Osteoblast (primary cell): ENCODE measurements around the gene KANSL1. TPM values are rescaled to one million over a fixed set of nuclear protein-coding genes. Genes with fewer than 3 reads are reported as not detected.
"Not testable (repeated sequence)": the region's sequence is repeated elsewhere in the genome, so short reads cannot be mapped to it uniquely, and the experiment has no call there.

Experiments used
- DNase-seq: peaks from one replicate; pipeline ENCODE4 v3.0.0; 2011; ENCODE audit warnings: low spot score, mixed read lengths; ENCODE audit not compliant: insufficient read length; ENCODE audit errors: missing footprints
- H2AFZ ChIP-seq: 2 replicates; pipeline ENCODE4 v1.6.0; 2011; ENCODE audit warnings: mild to moderate bottlenecking, low read length
- H3K27ac ChIP-seq: 2 replicates; pipeline ENCODE4 v1.5.1; 2011; ENCODE audit warnings: mild to moderate bottlenecking, low read depth, low read length, moderate library complexity
- H3K27me3 ChIP-seq: 2 replicates; pipeline ENCODE4 v1.6.0; 2012; ENCODE audit warnings: mild to moderate bottlenecking, control low read depth, inconsistent platforms, low read length, moderate library complexity; ENCODE audit not compliant: insufficient read depth
- H3K36me3 ChIP-seq: 2 replicates; pipeline ENCODE4 v1.5.1; 2011; ENCODE audit warnings: mild to moderate bottlenecking, low read length, control low read depth, moderate library complexity; ENCODE audit not compliant: insufficient read depth
- H3K4me1 ChIP-seq: 2 replicates; pipeline ENCODE4 v1.5.1; 2011; ENCODE audit warnings: mild to moderate bottlenecking, low read length, control low read depth, moderate library complexity; ENCODE audit not compliant: insufficient read depth
- H3K4me2 ChIP-seq: 2 replicates; pipeline ENCODE4 v1.6.0; 2011; ENCODE audit warnings: mild to moderate bottlenecking, low read length; ENCODE audit not compliant: insufficient read depth
- H3K4me3 ChIP-seq: fragments of 200-600 bp; sonication (generic); 3 replicates; pipeline ENCODE4 v1.5.1; 2012; ENCODE audit warnings: mild to moderate bottlenecking, low read length, inconsistent platforms; ENCODE audit not compliant: insufficient read depth
- H3K79me2 ChIP-seq: 2 replicates; pipeline ENCODE4 v1.6.0; 2012; ENCODE audit warnings: mild to moderate bottlenecking, low read length, control low read depth, inconsistent platforms; ENCODE audit not compliant: insufficient read depth
- H3K9me3 ChIP-seq: 2 replicates; pipeline ENCODE4 v1.5.1; 2011; ENCODE audit warnings: low read depth, low read length, control low read depth
- H4K20me1 ChIP-seq: 2 replicates; pipeline ENCODE4 v1.6.0; 2012; ENCODE audit warnings: mild to moderate bottlenecking, low read length, control low read depth; ENCODE audit not compliant: insufficient read depth
- CTCF ChIP-seq: IDR thresholded peaks from 2 replicates; pipeline ENCODE4 v1.5.1; 2011; ENCODE audit warnings: mild to moderate bottlenecking, low read depth, low read length, moderate library complexity; ENCODE audit errors: extremely low read depth
- total RNA-seq: library from RNA; depleted of rRNA; stranded (reverse); fragments of >200 nt; gene quantifications from 2 replicates; pipeline ENCODE4 v1.2.3, GENCODE V29; 2012

Gene KANSL1
- total RNA-seq, 1 donor: 151 TPM

- Histone ChIP-seq H3K27ac (no peak overlapping the region), H3K36me3 (no peaks in the 10 kb centered on the region), H2AFZ (no peak overlapping the region), H3K79me2 (peaks cover 99% of the 10 kb centered on the region), H3K9me3 (no peaks in the 10 kb centered on the region), H3K27me3 (no peaks in the 10 kb centered on the region), H3K4me3 (no peak overlapping the region), H3K4me2 (no peak overlapping the region), H4K20me1 (peaks cover 83% of the 10 kb centered on the region), H3K4me1 (peaks cover 2% of the 10 kb centered on the region)
- TF ChIP-seq CTCF: no peak
- no peak for DNase-seq
These were observed 83.5 kb downstream of the KANSL1 start for GRCh38 chr17:46109603-46110189.

- H3K4me1 ChIP-seq: peaks cover 2% of the 10 kb centered on the region
- H3K27me3 ChIP-seq: no peaks in the 10 kb centered on the region
- no peaks in the 10 kb centered on the region for H3K36me3 ChIP-seq
- H3K4me3 ChIP-seq: no peak overlapping the region
- no peak overlapping the region for H3K4me2 ChIP-seq
- H3K79me2 ChIP-seq: peaks cover 99% of the 10 kb centered on the region
- H3K9me3 ChIP-seq: no peaks in the 10 kb centered on the region
- no peak overlapping the region for H2AFZ ChIP-seq
- DNase-seq: no peak
- TF ChIP-seq CTCF: no peak
- H3K27ac ChIP-seq: no peak overlapping the region
- peaks cover 83% of the 10 kb centered on the region for H4K20me1 ChIP-seq
These were observed 84.6 kb downstream of the KANSL1 start for GRCh38 chr17:46108550-46109110.

- H3K27ac ChIP-seq: no peak overlapping the region
- H3K27me3 ChIP-seq: no peaks in the 10 kb centered on the region
- H3K9me3 ChIP-seq: no peaks in the 10 kb centered on the region
- no peak overlapping the region for H2AFZ ChIP-seq
- H4K20me1 ChIP-seq: peaks cover 82% of the 10 kb centered on the region
- H3K4me3 ChIP-seq: no peak overlapping the region
- peaks cover 99% of the 10 kb centered on the region for H3K79me2 ChIP-seq
- no peak overlapping the region for H3K4me2 ChIP-seq
- H3K36me3 ChIP-seq: no peaks in the 10 kb centered on the region
- DNase-seq: no peak
- no peak for TF ChIP-seq CTCF
- peaks cover 2% of the 10 kb centered on the region for H3K4me1 ChIP-seq
These were observed 85.1 kb downstream of the KANSL1 start for GRCh38 chr17:46108120-46108519.

GRCh38 chr17:46106966-46107644 lies 86.1 kb downstream of the KANSL1 start:
- H3K27me3 ChIP-seq: no peaks in the 10 kb centered on the region
- peaks cover 6% of the 10 kb centered on the region for H3K4me1 ChIP-seq
- H3K4me3 ChIP-seq: no peak overlapping the region
- H2AFZ ChIP-seq: no peak overlapping the region
- no peak overlapping the region for H3K27ac ChIP-seq
- no peaks in the 10 kb centered on the region for H3K9me3 ChIP-seq
- peaks cover 99% of the 10 kb centered on the region for H3K79me2 ChIP-seq
- H3K36me3 ChIP-seq: no peaks in the 10 kb centered on the region
- no peak for DNase-seq
- no peak for TF ChIP-seq CTCF
- peaks cover 83% of the 10 kb centered on the region for H4K20me1 ChIP-seq
- H3K4me2 ChIP-seq: no peak overlapping the region

- Histone ChIP-seq H3K4me1 (peaks cover 11% of the 10 kb centered on the region), H4K20me1 (peaks cover 77% of the 10 kb centered on the region), H3K79me2 (peaks cover 91% of the 10 kb centered on the region)
- not testable (repeated sequence) for H2AFZ ChIP-seq, DNase-seq, H3K9me3 ChIP-seq, H3K4me3 ChIP-seq, H3K4me2 ChIP-seq, H3K27ac ChIP-seq, H3K36me3 ChIP-seq, H3K27me3 ChIP-seq
These were observed 90.4 kb downstream of the KANSL1 start for GRCh38 chr17:46102806-46103205.
